GM12878 (cell line): ENCODE data around the gene FXYD4. TPM values are rescaled to one million over a fixed set of nuclear protein-coding genes. Genes with fewer than 3 reads are reported as not detected.

Experiments used
- ATAC-seq: fragments of 200-7000 bp; cut with Tn5 transposase; 3 replicates; pipeline ENCODE4 v1.9.1; 2020; ENCODE audit warnings: mild to moderate bottlenecking, moderate library complexity
- BruUV-seq: library from RNA; stranded (reverse); fragments of 400-500 nt; replicated peaks from 2 replicates; lab custom pipeline; 2021; lab: Mats Ljungman, UMichigan
- CTCF ChIA-PET: fragments of 300-600 bp; sonication (Branson Sonifier 250); formaldehyde crosslinking; extraction: SDS; loops from one replicate; lab custom pipeline; 2021; ENCODE audit warnings: inconsistent platforms; lab: Yijun Ruan, JAX
- POLR2A ChIA-PET: fragments of 350-600 bp; formaldehyde crosslinking; extraction: SDS; loops from one replicate; lab custom pipeline; 2021; ENCODE audit warnings: inconsistent platforms; lab: Charles Lee
- RAD21 ChIA-PET: fragments of 300-600 bp; sonication (Branson Sonifier 250); formaldehyde crosslinking; loops from one replicate; lab custom pipeline; 2023; ENCODE audit warnings: antibody characterized with exemption; ENCODE audit not compliant: unreplicated experiment; lab: Charles Lee
- SMC1A ChIA-PET: fragments of 300-600 bp; sonication (Branson Sonifier 250); formaldehyde crosslinking; loops from one replicate; lab custom pipeline; 2023; ENCODE audit not compliant: unreplicated experiment, uncharacterized antibody; lab: Charles Lee
- DNase-seq: peaks from one replicate; pipeline ENCODE4 v3.0.0-alpha.2; 2011; ENCODE audit warnings: low read depth, low spot score
- FAIRE-seq: peaks from 3 replicates; lab custom pipeline; 2011; peaks lifted over from hg19 to GRCh38; lab: Jason Lieb, UNC
- H2AFZ ChIP-seq: 2 replicates; pipeline ENCODE4 v1.6.0; 2011; ENCODE audit warnings: low read depth, low read length, control low read depth; ENCODE audit not compliant: control insufficient read depth
- H3K27ac ChIP-seq: 2 replicates; pipeline ENCODE4 v1.5.1; 2011; ENCODE audit warnings: control low read depth; ENCODE audit not compliant: control insufficient read depth, insufficient read depth
- H3K27me3 ChIP-seq, 2 experiments: replicated peaks in 1 of 2; 2 replicates each; pipeline versions ENCODE4 v1.6.0 to v1.6.1; 2011; ENCODE audit warnings: low read length in 1 of 2; ENCODE audit not compliant: control insufficient read depth in 2 of 2, insufficient read depth in 2 of 2
- H3K36me3 ChIP-seq, 2 experiments: 2 replicates each; pipeline ENCODE4 v1.5.1; 2011; ENCODE audit warnings: low read length in 1 of 2; ENCODE audit not compliant: control insufficient read depth in 2 of 2, insufficient read depth in 2 of 2
- H3K4me1 ChIP-seq: 2 replicates; pipeline ENCODE4 v1.6.1; 2011; ENCODE audit warnings: mild to moderate bottlenecking, low read length, moderate library complexity, mixed read lengths; ENCODE audit not compliant: control insufficient read depth, insufficient read depth
- H3K4me2 ChIP-seq: 2 replicates; pipeline ENCODE4 v1.6.0; 2011; ENCODE audit warnings: control low read depth; ENCODE audit not compliant: control insufficient read depth, insufficient read depth
- H3K4me3 ChIP-seq: fragments of 200-600 bp; sonication (generic); 2 replicates; pipeline ENCODE4 v1.5.1; 2016
- H3K79me2 ChIP-seq: 2 replicates; pipeline ENCODE4 v1.6.0; 2011; ENCODE audit warnings: low read length; ENCODE audit not compliant: control insufficient read depth, insufficient read depth
- H3K9ac ChIP-seq: 2 replicates; pipeline ENCODE4 v1.8.0; 2011; ENCODE audit warnings: low read length, control low read depth, mixed read lengths; ENCODE audit not compliant: control insufficient read depth, insufficient read depth
- H3K9me3 ChIP-seq: replicated peaks from 3 replicates; pipeline ENCODE4 v1.5.1; 2011; ENCODE audit warnings: mild to moderate bottlenecking, low read length; ENCODE audit not compliant: control insufficient read depth, insufficient read depth
- H4K20me1 ChIP-seq: 2 replicates; pipeline ENCODE4 v1.6.0; 2011; ENCODE audit not compliant: control insufficient read depth, insufficient read depth
- CHD4 ChIP-seq: fragments of 200-600 bp; sonication (generic); IDR thresholded peaks from 2 replicates; pipeline ENCODE4 v1.6.1; 2016; ENCODE audit warnings: mild to moderate bottlenecking
- FOS ChIP-seq: IDR thresholded peaks from 3 replicates; pipeline ENCODE4 v1.6.1; 2011; ENCODE audit warnings: borderline replicate concordance; ENCODE audit not compliant: insufficient read length; ENCODE audit errors: extremely low read depth
- HDGF ChIP-seq: fragments of 450-650 bp; IDR thresholded peaks from 2 replicates; pipeline ENCODE4 v1.6.1; 2016; ENCODE audit warnings: antibody characterized with exemption
- KLF5 ChIP-seq: fragments of 450-650 bp; IDR thresholded peaks from 2 replicates; pipeline ENCODE4 v1.6.1; 2014; ENCODE audit warnings: mild to moderate bottlenecking; ENCODE audit not compliant: partially characterized antibody
- MYB ChIP-seq: fragments of 150-350 bp; IDR thresholded peaks from 2 replicates; pipeline ENCODE4 v1.6.1; 2014; ENCODE audit warnings: mild to moderate bottlenecking, low read depth, low read length, borderline replicate concordance
- NFYB ChIP-seq: IDR thresholded peaks from 2 replicates; pipeline ENCODE4 v1.6.1; 2011; ENCODE audit warnings: low read depth, mild to moderate bottlenecking, low read length, improper control_type of control experiment, moderate library complexity; ENCODE audit not compliant: insufficient read depth
- NRF1 ChIP-seq: conservative IDR thresholded peaks from 2 replicates; pipeline ENCODE4 v1.6.1; 2011; ENCODE audit warnings: mild to moderate bottlenecking, low read depth, low read length, improper control_type of control experiment
- POU2F2 ChIP-seq: IDR thresholded peaks from 3 replicates; pipeline ENCODE4 v1.6.1; 2011; ENCODE audit warnings: low read depth, mild to moderate bottlenecking, low read length, borderline replicate concordance
- SIN3A ChIP-seq: IDR thresholded peaks from 2 replicates; pipeline ENCODE4 v1.6.1; 2012; ENCODE audit warnings: low read depth, low read length, improper control_type of control experiment
- SRF ChIP-seq, 2 experiments: IDR thresholded peaks; 2 replicates each; pipeline ENCODE4 v1.6.1; 2011; ENCODE audit warnings: low read depth in 2 of 2, low read length in 2 of 2, mild to moderate bottlenecking in 1 of 2, moderate library complexity in 1 of 2
- WGBS: methylation state at CpG from one replicate; pipeline ENCODE4 v1.1.6; 2016; ENCODE audit warnings: low lambda C conversion rate; ENCODE audit not compliant: insufficient replicate concordance, insufficient coverage; ENCODE audit errors: missing lambda C conversion rate; 5-methylcytosine and 5-hydroxymethylcytosine counted together
- in situ Hi-C: fragments of 300-500 bp; cut with MboI; formaldehyde crosslinking; loops from 9 replicates; pipeline ENCODE4 v1.14.3; 2018; ENCODE audit warnings: mixed read lengths
- intact Hi-C: fragments of 100-400 bp; cut with micrococcal nuclease; formaldehyde crosslinking; loops from one replicate; pipeline ENCODE4 v1.14.2; 2022; ENCODE audit not compliant: unreplicated experiment
- polyA plus RNA-seq, 11 experiments: library from polyadenylated mRNA; depleted of rRNA in 4 of 11; unstranded in 6 of 11; stranded (reverse) in 5 of 11; fragments of >200 nt; fragmentation: Nextera tagmentation in 4 of 11; fragmentation: Illumina TruSeq in 1 of 11; extraction: Ambion mirVana in 4 of 11; extraction: Trizol in 1 of 11; gene quantifications; 1 replicate in 1 of 11; 2 replicates in 10 of 11; pipeline versions ENCODE4 v1.2.1 to v1.2.3, GENCODE V29; 2011 to 2016; ENCODE audit warnings: inconsistent platforms in 2 of 11, missing spikeins in 2 of 11, low read depth in 1 of 11
- total RNA-seq, 4 experiments: library from RNA; depleted of rRNA in 3 of 4; stranded (reverse); fragments of >200 nt in 3 of 4; fragmentation: Illumina TruSeq in 1 of 4; extraction: Trizol in 1 of 4; gene quantifications; 2 replicates each; pipeline versions ENCODE4 v1.2.1 to v1.2.3, GENCODE V29; 2013 to 2021
- TF ChIP-seq, protein P1 (sequence below): fragments of 450-650 bp; IDR thresholded peaks from 2 replicates; pipeline ENCODE4 v1.6.1; 2018; ENCODE audit warnings: borderline replicate concordance, mild to moderate bottlenecking; ENCODE audit not compliant: partially characterized antibody
- TF ChIP-seq, protein P2 (sequence below): fragments of 450-650 bp; IDR thresholded peaks from 2 replicates; pipeline ENCODE4 v1.6.1; 2014; ENCODE audit warnings: mild to moderate bottlenecking
- TF ChIP-seq, protein P3 (sequence below): fragments of 450-650 bp; formaldehyde crosslinking; IDR thresholded peaks from 2 replicates; pipeline ENCODE4 v1.4.0; 2022; ENCODE audit warnings: mild to moderate bottlenecking, moderate library complexity
- TF ChIP-seq, protein P4 (sequence below): fragments of 450-650 bp; formaldehyde crosslinking; IDR thresholded peaks from 2 replicates; pipeline ENCODE4 v1.5.0; 2022; ENCODE audit warnings: mild to moderate bottlenecking, missing genetic modification characterization

Gene FXYD4
- total and polyA plus RNA-seq, 10 of the 15 experiments (the other 5 are each of a cell fraction or from before 2014, with no cell fraction given), result not detected

DNA sequence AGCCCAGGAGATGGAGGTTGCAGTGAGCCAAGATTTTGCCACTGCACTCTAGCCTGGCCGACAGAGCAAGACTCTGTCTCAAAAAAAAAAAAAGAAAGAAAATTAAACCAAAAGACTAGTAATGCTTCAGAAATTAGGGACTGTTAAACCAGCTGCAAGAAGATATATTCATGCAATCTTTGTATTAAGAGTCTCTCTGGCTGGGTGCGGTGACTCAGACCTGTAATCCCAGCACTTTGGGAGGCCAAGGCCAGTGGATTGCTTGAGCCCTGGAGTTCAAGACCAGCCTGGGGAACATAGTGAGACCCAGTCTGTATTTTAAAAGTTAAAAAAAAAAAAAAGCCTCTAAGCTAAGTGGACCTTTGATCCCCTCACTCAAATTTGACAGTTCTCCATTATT, 40.1 kb downstream of the FXYD4 start:
- H3K4me1 ChIP-seq, result no peaks in the 10 kb centered on the region
- no peak for FAIRE-seq
- CTCF ChIA-PET, result no interaction called here
- 60% methylated on average over 2 of the region's 2 CpGs for WGBS
- H3K36me3 ChIP-seq, result no peaks in the 10 kb centered on the region
- H3K4me3 ChIP-seq, result no peak overlapping the region
- in situ Hi-C loops, result loop anchor here (25.0 kb wide), 3 partner anchors 274 to 774 kb away; partner anchors contain the start of genes CSGALNACT2 and ZNF33B
- POLR2A ChIA-PET, result interaction anchor here (0.5 to 0.7 kb wide), 2 partner anchors 27 to 52 kb away, joined by 3 to 4 read pairs; no protein-coding TSS in a partner anchor
- H3K4me2 ChIP-seq, result no peak overlapping the region
- H2AFZ ChIP-seq, result no peak overlapping the region
- RAD21 ChIA-PET, result no interaction called here
- peaks cover 32% of the 10 kb centered on the region for H3K79me2 ChIP-seq
- ATAC-seq, result no peak
- no peak for DNase-seq
- no peaks in the 10 kb centered on the region for H3K9me3 ChIP-seq
- no peak overlapping the region for H3K27ac ChIP-seq
- H4K20me1 ChIP-seq, result no peaks in the 10 kb centered on the region
- H3K27me3 ChIP-seq, result no peaks in the 10 kb centered on the region
- no peak overlapping the region for H3K9ac ChIP-seq
- SMC1A ChIA-PET, result interaction anchor here (1.1 to 1.2 kb wide), 2 partner anchors 8 to 41 kb away, joined by 3 read pairs; no protein-coding TSS in a partner anchor
- BruUV-seq, result no TSS peak
- intact Hi-C loops, result no loop called here
- no peak for TF ChIP-seq SIN3A
- TF ChIP-seq, protein P1, sequence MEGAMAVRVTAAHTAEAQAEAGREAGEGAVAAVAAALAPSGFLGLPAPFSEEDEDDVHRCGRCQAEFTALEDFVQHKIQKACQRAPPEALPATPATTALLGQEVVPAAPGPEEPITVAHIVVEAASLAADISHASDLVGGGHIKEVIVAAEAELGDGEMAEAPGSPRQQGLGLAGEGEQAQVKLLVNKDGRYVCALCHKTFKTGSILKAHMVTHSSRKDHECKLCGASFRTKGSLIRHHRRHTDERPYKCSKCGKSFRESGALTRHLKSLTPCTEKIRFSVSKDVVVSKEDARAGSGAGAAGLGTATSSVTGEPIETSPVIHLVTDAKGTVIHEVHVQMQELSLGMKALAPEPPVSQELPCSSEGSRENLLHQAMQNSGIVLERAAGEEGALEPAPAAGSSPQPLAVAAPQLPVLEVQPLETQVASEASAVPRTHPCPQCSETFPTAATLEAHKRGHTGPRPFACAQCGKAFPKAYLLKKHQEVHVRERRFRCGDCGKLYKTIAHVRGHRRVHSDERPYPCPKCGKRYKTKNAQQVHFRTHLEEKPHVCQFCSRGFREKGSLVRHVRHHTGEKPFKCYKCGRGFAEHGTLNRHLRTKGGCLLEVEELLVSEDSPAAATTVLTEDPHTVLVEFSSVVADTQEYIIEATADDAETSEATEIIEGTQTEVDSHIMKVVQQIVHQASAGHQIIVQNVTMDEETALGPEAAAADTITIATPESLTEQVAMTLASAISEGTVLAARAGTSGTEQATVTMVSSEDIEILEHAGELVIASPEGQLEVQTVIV, result no peak
- no peak for TF ChIP-seq KLF5
- no peak for TF ChIP-seq NFYB
- TF ChIP-seq CHD4, result no peak
- TF ChIP-seq MYB, result no peak
- TF ChIP-seq, protein P2, sequence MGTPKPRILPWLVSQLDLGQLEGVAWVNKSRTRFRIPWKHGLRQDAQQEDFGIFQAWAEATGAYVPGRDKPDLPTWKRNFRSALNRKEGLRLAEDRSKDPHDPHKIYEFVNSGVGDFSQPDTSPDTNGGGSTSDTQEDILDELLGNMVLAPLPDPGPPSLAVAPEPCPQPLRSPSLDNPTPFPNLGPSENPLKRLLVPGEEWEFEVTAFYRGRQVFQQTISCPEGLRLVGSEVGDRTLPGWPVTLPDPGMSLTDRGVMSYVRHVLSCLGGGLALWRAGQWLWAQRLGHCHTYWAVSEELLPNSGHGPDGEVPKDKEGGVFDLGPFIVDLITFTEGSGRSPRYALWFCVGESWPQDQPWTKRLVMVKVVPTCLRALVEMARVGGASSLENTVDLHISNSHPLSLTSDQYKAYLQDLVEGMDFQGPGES, result no peak
- TF ChIP-seq, protein P3, sequence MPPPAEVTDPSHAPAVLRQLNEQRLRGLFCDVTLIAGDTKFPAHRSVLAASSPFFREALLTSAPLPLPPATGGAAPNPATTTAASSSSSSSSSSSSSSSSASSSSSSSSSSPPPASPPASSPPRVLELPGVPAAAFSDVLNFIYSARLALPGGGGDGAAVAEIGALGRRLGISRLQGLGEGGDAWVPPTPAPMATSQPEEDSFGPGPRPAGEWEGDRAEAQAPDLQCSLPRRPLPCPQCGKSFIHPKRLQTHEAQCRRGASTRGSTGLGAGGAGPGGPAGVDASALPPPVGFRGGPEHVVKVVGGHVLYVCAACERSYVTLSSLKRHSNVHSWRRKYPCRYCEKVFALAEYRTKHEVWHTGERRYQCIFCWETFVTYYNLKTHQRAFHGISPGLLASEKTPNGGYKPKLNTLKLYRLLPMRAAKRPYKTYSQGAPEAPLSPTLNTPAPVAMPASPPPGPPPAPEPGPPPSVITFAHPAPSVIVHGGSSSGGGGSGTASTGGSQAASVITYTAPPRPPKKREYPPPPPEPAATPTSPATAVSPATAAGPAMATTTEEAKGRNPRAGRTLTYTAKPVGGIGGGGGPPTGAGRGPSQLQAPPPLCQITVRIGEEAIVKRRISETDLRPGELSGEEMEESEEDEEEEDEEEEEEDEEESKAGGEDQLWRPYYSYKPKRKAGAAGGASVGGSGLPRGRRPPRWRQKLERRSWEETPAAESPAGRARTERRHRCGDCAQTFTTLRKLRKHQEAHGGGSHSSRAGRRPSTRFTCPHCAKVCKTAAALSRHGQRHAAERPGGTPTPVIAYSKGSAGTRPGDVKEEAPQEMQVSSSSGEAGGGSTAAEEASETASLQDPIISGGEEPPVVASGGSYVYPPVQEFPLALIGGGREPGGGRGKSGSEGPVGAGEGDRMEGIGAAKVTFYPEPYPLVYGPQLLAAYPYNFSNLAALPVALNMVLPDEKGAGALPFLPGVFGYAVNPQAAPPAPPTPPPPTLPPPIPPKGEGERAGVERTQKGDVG, result no peak
- no peak for TF ChIP-seq SRF (IDR thresholded peaks at IDR 0.05; ENCODE audit: low read depth in 2 of 2, low read length in 2 of 2)
- TF ChIP-seq NRF1, result no peak
- TF ChIP-seq, protein P4, sequence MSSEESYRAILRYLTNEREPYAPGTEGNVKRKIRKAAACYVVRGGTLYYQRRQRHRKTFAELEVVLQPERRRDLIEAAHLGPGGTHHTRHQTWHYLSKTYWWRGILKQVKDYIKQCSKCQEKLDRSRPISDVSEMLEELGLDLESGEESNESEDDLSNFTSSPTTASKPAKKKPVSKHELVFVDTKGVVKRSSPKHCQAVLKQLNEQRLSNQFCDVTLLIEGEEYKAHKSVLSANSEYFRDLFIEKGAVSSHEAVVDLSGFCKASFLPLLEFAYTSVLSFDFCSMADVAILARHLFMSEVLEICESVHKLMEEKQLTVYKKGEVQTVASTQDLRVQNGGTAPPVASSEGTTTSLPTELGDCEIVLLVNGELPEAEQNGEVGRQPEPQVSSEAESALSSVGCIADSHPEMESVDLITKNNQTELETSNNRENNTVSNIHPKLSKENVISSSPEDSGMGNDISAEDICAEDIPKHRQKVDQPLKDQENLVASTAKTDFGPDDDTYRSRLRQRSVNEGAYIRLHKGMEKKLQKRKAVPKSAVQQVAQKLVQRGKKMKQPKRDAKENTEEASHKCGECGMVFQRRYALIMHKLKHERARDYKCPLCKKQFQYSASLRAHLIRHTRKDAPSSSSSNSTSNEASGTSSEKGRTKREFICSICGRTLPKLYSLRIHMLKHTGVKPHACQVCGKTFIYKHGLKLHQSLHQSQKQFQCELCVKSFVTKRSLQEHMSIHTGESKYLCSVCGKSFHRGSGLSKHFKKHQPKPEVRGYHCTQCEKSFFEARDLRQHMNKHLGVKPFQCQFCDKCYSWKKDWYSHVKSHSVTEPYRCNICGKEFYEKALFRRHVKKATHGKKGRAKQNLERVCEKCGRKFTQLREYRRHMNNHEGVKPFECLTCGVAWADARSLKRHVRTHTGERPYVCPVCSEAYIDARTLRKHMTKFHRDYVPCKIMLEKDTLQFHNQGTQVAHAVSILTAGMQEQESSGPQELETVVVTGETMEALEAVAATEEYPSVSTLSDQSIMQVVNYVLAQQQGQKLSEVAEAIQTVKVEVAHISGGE (CRISPR knock-in tag), result no peak
- no peak for TF ChIP-seq FOS
- no peak for TF ChIP-seq POU2F2
- TF ChIP-seq HDGF, result no peak
